ENCODE data around the gene NTM.

NTM gene

DNA sequence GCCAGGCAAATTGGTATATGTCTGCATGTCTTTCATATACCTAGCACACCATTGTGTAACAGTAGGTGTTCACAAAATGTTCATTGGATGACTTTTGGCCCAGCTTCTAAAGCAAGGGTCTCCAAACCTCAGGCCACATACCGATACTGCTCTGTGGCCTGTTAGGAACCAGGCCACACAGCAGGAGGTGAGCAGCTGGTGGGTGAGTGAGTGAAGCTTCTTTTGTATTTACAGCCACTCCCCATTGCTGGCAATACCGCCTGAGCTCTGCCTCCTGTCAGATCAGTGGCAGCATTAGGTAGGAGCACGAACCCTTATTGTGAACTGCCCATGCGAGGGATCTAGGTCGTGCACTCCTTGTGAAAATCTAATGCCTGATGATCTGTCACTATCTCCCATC lies 836.6 kb downstream of the NTM start:
- DNase-seq, result no peak

DNA sequence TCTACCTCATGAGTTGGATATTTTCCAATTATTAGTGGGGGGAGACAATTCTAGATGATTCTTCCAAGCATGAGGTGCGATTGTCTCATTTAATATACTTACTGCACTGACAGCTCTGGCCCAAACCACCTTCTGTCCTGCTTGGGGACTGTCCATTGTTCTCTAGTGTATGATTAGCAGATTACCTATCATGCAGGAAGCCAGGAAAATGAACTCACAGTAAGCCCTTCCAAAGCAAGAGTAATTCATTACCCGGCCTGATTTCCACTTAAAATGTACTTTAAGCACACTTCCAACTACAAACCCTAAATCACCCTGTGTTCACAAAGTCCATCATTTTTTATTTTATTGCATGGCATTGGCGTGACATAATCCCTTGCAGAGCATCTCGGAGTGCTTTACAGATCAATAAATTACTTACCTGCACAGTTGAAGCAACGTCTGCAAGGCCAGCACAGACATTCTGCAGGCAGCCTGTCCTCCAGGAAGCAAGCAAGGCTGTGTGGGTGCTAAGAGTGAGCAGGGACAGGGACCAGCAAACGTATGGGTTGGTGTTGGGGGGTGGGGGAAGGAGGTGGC lies 838.2 kb downstream of the NTM start:
- DNase-seq, result no peak

DNA sequence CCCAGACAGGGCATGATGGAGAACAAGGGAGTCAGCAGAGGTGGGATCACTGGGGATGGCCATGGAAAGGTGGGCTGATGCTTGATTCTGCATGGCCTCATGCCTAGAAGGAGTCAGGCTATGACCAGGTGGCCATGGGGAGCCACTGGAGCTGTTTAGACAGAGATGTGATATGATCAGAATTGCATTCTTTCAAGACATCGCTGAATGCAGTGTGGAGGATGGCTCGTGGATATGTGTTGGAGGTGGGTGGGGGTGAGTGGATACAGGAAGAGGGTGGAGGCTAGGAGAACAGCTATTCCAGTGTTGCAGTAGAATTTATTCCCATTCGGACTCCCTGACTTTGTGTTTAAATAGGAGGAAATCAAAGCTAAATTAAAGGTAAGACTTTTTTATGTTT lies 841.1 kb downstream of the NTM start:
- no peak for DNase-seq

DNA sequence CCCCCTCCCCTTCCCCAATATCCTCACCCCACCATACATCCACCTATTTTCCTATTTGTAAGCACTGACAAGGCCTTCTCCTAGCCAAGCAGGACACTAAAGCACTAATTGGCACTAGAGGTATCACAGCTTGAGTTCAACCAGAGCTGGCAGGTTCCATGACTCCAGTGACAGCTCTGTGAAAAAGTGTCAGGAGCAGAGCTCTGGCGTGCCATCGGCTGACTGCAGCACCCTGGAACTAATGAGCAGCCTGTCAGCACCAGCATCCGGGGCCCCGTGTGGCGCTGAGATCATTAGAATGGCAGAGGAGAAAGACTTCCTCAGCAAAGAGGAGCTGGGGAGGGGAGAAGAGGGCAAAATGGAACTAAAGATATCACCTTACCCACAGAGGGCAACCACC lies 847.4 kb downstream of the NTM start:
- DNase-seq, result no peak

DNA sequence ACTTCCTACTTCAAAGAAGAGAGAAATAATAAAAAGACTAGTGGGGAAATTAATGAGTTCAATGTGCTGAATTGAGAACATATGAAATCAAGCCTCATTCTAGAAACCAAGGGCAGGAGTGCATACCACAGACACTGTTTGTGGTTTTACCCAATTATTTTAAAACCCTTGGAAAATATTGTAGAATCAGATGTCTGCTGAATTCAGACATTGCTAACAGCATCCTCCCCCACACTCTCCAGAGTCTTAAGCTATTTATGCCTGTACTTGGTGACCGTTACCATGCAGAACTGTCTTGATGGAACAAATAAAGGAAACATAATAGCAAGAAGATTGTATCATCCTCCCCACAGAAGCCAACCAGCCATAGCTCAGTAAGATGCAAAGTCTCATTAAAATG lies 850.1 kb downstream of the NTM start:
- no peak for DNase-seq

DNA sequence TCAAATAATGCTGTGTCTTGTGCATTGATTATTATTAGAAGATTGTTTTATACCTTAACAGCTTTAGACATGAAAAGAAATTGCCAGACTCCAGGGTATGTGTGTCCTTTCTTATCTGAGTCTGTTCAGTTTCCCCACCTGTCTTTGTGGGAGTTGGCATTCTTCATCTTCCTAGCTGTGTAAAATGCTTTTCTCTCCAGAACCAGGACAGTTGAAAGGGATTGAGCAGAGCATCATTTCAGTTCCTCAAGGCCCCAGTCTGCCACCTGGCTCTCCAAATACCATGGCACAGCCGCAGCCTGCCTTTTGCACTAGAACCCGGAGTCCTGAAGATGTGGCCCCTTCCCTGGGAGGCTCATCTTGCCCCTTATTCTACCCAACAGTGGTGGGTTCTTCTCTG lies 851.9 kb downstream of the NTM start:
- no peak for DNase-seq

DNA sequence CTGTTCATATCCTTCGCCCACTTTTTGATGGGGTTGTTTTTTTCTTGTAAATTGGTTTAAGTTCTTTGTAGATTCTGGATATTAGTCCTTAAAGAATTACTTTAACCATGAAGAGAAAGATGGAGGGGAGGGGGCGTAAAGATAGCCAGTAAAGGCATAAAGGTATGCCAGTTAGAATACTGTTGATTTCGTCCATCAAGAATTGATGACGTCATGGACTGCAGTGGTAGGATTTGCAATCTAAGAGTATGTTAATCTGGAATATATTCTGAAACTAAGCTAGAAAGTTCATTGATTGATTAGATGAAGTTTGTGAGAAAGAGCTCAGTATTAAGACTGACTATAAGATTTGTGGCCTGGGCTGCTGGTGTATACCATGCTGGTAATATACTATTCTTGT lies 856.1 kb downstream of the NTM start:
- DNase-seq, result no peak

DNA sequence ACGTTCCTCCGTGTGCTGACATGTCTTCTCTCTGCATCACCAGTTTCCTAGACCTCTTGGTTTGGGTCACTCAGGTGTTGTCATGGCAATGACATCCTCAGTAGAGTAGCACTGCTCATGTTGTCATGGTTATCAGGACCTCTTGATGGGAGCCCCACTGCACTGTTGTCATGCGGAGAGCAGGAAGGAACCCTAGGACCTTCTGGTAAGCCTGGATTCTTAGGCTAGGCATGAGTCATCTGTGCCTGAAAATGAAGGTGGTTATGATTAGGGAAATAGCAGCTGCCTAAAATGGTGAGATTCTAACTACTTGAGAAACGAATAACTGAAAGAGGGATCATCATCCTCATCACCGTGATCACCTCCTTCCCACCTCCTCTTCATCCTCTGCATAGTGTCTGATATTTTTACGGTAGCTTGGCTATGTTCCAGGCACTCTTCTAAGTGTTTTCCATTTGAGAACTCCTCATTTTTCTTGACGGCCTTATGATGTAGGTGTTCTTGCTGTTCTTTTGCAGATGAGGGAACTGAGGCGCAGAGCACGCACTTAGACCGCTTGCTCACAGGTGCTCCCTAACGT lies 858.4 kb downstream of the NTM start:
- DNase-seq, result no peak

DNA sequence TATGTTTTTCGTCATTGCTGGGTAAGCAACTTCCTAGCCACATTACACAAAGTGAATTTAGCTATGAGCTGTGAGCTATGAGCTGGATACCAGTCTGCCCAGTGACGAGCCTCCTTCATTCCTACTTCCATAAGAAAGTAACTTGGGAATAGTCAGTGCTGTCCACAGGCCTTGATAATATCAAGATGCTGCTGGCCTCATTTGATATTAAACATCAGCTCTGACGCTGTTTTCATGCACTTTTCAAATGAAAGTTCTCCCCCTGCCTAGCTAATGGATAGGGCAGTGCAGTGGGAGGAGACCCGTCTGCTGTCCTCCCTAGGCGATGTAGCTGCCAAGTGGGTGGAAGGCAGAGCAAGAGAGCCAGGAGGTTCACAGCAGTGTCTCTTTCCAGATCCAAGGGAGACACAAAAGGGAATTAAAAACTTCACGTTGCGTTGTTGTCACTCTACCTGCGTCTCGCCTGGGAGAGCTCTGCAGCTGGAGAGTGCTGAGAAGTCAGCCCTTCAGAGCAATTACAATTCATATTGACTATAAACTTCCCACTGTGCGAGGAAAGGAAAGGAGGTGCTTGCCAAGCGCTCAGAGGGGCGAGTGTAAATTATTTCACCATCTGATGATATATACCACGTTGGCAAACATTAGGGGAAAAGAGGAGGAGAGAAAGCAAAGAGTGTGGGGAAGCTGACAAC lies 861.4 kb downstream of the NTM start:
- DNase-seq, result no peak

DNA sequence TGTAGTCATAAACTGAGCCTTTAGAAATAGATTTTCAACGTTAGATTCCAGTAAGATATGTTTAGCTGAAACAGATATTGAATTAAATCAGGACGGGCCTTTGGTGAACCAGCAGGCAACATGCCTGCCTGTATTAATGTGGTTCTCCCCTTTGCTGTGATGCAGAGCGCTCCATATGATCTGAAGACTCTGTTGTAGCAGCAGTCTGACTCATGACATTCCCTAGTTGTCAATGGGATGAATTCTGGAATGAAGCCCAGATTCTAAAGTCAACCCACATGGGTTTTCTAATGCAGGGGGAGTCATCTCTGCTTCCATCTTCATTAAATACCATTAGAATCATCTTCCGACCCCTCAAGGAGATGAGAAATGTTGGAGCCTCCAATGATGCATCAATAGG lies 864.5 kb downstream of the NTM start:
- no peak for DNase-seq

DNA sequence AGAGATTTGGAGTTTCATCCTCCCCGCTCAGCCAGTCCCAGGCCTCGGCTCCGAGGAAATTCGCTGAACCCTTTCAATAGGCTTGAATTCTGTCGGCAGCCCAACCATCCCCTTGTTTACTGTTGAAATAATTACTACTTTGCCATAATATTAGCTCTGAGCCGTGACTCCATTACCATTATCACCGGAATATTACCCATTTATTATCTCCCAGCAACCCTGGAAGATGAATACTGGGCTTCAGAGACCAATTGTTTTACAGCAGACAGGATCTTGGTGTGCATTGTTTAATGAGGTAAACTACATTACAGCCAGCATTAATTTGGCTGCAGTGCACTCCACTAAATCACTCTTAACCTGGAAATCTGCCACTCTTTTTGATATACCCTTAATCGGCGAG lies 867.4 kb downstream of the NTM start:
- no peak for DNase-seq

DNA sequence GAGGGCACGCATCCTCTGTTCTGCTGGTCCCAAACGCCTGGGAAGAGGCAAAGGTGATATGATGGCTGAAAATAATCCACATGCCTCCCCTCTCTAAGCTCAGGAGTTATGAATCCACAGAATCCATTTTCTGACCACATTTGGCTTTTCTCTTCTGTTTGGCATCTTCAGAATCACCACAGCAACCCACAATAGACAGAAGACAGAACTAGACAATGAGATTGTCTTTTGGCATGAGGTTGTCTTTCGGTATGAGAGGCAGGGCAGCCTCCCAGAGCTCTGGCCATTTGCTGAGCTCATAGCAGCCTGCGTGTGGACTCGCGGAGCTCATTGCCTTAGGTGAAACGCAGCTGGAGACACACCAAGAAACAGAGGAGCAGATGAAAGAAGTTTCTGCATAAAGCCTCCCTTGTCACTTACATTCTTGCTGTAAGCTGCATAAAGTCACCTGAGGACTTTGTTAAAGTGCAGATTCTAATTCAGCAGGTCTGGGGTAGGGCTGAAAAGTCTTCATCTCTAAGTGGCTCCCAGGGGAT lies 868.0 kb downstream of the NTM start:
- DNase-seq, result no peak

DNA sequence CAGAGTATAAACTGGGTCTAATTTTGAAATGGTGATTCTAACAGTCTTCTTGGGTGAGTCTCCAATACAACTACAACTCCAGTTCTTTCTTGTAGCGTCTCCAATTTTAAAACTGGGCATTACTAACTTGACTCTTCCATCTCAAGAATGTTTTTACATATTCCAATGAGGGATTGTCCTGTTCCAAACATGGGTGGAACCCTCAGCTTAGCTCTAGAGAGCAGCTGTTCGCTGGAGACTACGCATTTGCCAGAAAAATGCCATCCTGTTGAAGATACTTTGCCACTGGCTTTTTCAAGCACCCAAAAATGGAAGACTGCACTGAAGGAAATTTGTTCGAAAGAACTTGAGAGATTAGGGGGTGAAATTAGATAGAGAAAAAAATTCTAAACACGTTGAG lies 870.0 kb downstream of the NTM start:
- no peak for DNase-seq

DNA sequence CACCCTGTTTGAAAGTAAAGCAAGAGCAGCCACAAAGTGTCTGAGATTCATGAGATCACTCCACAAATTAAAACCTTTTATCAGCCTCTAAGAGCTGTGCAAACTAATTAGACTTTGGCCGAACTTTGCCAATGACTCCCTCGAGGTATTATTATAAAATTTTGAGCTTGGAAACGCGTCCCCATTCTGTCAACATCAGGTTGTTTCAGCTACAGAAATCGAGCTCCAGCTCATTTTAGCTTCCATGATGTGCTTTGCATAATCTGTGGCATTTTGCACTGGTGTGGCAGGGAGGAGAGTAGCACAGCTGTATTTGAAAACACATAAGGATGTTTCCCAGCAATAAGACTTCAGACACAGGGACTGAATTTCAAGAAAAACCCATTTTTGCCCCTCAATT lies 872.2 kb downstream of the NTM start:
- DNase-seq, result no peak

DNA sequence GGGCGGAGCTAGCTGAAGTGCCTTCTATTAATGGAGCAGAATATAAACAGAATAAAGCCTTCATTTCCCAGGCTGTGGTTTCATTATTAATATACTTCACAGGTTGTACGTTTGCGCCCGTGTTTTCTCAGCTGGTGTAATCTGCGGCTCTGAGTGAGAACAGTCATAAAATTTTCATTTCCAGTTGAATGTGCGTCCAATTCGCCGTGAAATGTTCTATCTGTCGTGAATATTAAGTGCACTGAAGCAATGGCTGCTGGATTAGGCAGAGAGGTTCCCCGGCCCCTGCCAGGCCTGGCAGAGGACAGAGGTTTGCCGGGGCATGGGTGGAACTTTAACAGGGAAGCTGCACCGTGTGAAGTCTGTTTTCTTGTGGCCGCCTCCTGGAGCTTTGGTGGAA lies 874.4 kb downstream of the NTM start:
- DNase-seq, result no peak

DNA sequence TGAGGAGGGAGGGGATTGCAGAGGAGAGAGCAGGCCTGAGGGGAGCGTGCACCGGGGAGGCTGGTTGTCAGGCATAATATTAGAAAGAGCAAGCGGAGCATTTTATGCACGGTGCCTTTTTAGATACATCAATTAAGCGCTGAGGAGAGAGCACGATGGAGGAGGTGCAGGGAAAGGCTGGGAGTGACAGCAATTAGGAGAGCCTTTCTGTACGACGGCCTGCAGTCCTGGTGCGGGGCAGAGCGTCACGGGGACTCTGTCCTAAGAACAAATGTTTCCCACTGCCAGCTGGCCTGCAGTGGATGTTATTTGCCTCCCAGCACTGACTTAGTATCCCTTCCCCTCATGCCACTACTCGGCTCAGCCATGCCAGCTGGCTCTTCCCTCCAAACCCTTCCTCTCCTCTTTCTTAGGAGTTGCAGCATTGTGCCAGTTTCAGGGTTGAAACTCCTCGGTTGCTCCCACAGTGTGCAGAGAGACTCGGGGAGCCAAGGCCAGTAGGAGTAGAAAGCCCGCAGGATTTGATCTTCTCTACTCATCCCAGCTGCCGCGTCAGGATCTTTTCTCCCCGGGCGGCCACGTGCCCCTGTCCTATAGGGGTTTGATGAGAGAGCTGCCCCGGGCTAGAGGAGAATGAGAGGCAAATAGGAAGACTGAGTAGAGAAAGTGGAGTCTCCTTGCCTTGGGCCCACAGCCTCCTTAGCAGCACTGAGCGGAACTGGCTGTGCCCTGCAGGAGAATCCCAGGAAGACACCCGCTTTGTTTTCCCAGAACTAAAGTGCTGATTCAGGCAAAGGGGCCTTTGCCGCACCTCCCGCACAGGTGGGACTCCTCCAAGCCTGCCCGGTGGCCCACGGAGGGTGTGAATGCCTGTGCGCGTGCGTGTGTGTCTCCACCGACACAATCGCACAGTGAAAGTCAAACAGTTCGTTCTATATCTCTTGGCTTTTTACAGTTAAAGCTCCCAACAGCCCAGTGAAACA lies 875.3 kb downstream of the NTM start:
- no peak for DNase-seq

DNA sequence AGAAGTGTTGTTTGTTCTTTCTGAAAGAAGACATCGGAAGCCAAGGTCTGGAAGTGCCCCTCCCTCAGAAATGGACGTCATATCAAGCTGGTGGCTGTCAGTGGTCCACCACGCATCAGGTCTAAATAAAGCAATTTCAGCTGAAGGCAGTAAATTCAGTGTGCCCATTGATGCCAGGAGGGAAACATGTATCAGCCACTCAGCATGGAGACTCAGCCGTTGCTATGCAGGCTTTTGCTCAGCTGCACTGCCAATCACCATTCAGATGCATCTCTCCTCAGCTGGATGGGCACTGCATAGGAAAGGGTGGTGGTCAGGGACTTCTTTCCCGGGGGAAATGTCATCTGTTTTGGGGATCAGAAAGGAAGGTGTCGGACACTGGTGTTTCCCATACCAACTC lies 878.2 kb downstream of the NTM start:
- no peak for DNase-seq

DNA sequence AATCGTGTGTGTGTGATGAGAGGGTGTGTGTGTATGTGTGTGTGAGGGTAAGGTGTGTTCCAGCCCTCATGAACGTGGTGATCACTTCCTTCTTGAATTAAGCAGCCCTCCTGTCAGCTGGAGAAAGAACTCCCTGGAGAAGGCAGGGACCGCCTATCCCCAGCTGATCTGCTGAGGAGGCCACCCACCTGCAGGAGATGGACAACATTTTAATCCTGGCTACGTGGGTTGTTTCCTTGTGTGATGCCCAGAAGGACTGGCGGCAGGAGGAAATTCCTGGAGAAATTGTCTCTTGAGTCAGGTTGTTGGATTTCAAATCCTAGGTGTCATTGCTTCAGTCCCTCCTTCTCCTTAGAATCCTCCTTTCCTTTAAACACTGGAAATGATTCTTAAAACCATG lies 878.8 kb downstream of the NTM start:
- no peak for DNase-seq

DNA sequence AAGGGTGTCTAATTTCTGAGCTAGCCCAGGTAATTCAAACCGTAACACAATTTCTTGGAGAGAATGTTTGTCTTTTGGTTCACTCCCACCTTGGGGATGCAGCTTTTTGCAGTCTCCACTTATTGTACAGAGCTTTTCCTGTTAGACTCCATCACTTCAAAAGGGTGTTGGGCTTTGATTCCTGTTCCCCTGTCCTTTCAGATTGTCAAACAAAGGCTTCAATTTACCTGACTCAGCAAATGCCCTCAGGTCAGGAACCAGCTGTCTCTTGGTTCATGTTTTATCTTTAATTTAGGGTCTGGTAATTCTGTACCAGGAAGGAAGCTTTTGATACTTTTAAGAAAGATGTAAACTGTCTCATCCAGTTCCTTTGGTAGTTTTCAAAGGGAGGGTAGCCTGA lies 880.6 kb downstream of the NTM start:
- no peak for DNase-seq

DNA sequence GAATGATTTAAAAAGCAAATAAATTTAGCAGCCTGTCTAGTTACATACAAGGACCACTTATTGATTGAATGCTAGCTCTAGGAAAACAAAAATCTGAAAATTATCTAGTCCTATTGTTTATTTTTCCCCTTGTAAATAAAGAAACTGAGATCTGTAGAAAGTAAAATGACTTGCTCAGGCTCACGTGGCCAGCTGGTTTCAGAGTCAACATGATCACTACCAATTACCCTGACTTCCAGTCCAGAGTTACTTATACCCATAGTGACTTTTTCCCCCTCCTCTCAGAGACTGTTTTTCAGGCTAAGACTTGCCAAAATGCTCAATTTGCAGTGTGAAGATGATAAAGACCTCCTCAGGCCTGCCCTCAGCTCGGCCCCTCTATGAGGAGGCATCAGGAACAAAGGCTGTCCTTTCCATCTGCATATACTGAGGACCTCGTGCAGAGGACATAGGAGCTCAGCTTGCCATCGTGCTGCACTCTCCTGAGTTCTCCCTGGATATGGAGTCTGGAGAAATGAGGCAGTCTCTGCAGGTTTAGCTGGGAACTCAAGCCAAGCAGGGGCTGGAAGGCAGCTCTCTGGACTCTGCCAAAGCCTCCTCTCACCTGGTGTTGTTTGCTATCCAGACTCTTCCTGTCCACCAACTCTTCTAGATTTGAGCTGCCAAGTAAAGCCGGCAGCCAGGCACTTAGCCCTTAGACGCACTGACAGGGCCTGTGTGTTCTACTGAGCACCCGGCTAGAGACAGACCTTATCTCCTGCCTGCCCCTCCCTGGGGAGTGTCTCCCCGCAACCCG lies 883.3 kb downstream of the NTM start:
- DNase-seq, result no peak

DNA sequence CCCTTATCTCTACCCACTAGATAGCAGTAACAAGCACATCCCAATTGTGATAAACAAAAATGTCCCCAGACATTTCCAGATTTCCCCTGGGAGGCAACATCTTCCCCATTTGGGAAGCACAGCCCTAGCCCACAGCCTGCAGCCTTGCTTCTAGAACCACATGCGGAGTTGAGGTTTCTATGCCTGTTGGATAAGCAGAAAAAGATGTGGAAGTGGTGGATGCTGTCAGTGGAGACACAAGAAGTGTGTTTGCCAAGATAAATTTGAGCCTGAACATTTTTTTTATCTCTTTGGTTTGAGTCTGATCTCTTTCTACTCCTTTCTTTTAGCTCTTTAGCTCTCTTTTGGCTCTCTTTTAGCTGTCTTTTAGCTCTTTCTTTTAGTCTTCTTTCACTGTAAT lies 884.5 kb downstream of the NTM start:
- no peak for DNase-seq

DNA sequence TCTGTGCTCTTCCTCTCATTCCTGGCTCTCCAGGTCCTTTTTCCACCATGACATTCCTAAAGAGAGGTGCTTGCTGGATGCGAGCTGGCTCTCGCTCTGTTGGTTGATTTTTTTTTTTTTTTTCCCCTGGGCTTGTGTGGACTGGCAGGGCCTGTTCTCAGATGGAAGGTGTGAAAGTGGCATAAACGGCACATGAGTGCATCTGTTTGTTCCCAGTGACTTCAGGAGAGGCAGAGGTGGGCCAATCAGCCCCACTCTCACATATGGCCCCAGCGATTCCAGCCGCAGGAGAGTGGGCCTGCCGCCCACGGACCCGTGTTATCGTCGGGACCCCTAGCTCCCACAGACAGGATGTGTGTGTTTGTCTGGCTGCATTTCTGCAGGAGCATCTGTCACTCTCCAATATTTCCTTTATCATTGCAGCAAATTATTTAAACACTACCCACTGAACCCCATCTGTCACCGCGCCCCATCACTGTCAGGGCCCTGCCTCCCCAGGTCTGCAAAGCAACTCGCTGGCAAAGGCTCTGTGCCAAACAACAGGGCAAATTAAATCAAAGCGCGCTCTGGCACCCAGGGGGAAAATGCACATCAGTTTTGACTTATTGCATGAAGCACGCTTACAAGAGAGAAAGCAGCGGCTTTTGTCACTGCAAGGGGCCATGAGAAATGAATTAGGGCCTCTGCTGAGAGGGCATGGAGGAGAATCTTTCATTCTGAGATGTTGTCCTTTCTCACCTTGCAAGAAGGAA lies 886.3 kb downstream of the NTM start:
- no peak for DNase-seq
